Glutamatergic neuron (in vitro differentiated cells): ENCODE results near the gene PI4K2A. TPM values are rescaled to one million over a fixed set of nuclear protein-coding genes. Genes with fewer than 3 reads are reported as not detected.

Experiments used
- DNase-seq: peaks from one replicate; pipeline ENCODE4 v3.0.0; 2022
- H3K27ac Mint-ChIP-seq: one replicate; pipeline ENCODE4 v1.8.0; 2020; ENCODE audit warnings: mild to moderate bottlenecking, mixed read lengths, inconsistent platforms; ENCODE audit not compliant: unreplicated experiment
- H3K27me3 Mint-ChIP-seq: one replicate; pipeline ENCODE4 v1.8.0; 2020; ENCODE audit warnings: mild to moderate bottlenecking, moderate library complexity, mixed read lengths, inconsistent platforms; ENCODE audit not compliant: unreplicated experiment
- H3K36me3 Mint-ChIP-seq: one replicate; pipeline ENCODE4 v1.8.0; 2020; ENCODE audit warnings: mild to moderate bottlenecking, mixed read lengths, inconsistent platforms; ENCODE audit not compliant: unreplicated experiment
- H3K4me1 Mint-ChIP-seq: one replicate; pipeline ENCODE4 v1.8.0; 2020; ENCODE audit warnings: mild to moderate bottlenecking, low read depth, mixed read lengths, inconsistent platforms; ENCODE audit not compliant: unreplicated experiment
- H3K4me3 Mint-ChIP-seq: one replicate; pipeline ENCODE4 v1.8.0; 2020; ENCODE audit warnings: mild to moderate bottlenecking, mixed read lengths, inconsistent platforms; ENCODE audit not compliant: unreplicated experiment
- H3K9me3 Mint-ChIP-seq: one replicate; pipeline ENCODE4 v1.8.0; 2020; ENCODE audit warnings: mild to moderate bottlenecking, moderate library complexity, mixed read lengths, inconsistent platforms; ENCODE audit not compliant: unreplicated experiment
- total RNA-seq: library from RNA; stranded (reverse); fragmentation: NEBNext Ultra II Directional; extraction: Animal tissue kit (Norgen Biotek cat#: 25700); gene quantifications from one replicate; pipeline ENCODE4 v1.2.1, GENCODE V29; 2021; ENCODE audit not compliant: unreplicated experiment
- TF ChIP-seq, protein P1 (sequence below): fragments of 200-600 bp; sonication (generic); IDR thresholded peaks from one replicate; pipeline ENCODE4 v1.5.0; 2021; ENCODE audit not compliant: partially characterized antibody, unreplicated experiment

PI4K2A gene
- total RNA-seq, 1 donor from 2014 or later, result 17.9 TPM

DNA sequence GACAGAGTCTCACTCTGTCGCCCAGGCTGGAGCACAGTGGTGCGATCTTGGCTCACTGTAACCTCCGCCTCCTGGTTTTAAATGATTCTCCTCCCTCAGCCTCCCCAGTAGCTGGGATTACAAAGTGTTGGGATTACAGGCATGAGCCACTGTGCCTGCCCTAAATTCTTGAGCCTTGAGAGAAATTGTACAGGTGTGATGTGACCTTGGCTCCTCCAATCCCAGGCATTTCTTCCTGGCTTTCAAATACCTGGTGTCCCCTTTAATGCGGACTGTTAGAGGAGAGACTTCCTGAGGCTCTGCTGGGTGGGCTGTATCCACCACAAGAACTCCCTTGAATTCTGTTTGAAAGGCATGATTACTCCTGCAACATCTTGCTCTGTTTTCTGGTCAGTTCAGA, 22.2 kb upstream of the PI4K2A start:
- no peaks in the 10 kb centered on the region for H3K36me3 Mint-ChIP-seq
- no peaks in the 10 kb centered on the region for H3K27me3 Mint-ChIP-seq
- TF ChIP-seq, protein P1, sequence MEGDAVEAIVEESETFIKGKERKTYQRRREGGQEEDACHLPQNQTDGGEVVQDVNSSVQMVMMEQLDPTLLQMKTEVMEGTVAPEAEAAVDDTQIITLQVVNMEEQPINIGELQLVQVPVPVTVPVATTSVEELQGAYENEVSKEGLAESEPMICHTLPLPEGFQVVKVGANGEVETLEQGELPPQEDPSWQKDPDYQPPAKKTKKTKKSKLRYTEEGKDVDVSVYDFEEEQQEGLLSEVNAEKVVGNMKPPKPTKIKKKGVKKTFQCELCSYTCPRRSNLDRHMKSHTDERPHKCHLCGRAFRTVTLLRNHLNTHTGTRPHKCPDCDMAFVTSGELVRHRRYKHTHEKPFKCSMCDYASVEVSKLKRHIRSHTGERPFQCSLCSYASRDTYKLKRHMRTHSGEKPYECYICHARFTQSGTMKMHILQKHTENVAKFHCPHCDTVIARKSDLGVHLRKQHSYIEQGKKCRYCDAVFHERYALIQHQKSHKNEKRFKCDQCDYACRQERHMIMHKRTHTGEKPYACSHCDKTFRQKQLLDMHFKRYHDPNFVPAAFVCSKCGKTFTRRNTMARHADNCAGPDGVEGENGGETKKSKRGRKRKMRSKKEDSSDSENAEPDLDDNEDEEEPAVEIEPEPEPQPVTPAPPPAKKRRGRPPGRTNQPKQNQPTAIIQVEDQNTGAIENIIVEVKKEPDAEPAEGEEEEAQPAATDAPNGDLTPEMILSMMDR, result no peak
- DNase-seq, result no peak
- H3K4me1 Mint-ChIP-seq, result no peaks in the 10 kb centered on the region
- H3K4me3 Mint-ChIP-seq, result no peak overlapping the region
- peaks cover 2% of the 10 kb centered on the region for H3K9me3 Mint-ChIP-seq
- no peak overlapping the region for H3K27ac Mint-ChIP-seq

DNA sequence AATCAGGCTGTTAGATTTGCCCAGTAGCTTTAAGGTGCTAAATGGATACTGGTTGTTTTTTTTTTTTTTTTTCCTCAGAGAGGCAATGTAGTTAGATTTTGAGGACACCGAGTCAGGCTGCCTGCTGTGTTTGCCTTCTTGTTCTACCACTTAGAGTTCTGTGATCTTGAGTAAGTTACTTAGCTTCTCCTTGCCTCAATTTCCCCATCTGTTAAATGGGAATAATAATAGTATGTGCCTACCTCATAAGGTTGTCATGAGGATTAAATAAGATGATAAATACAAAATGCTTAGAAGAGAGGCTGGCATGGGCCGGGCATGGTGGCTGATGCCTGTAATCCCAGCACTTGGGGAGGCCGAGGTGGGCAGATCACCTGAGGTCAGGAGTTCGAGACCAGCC, 21.7 kb upstream of the PI4K2A start:
- DNase-seq, result no peak

DNA sequence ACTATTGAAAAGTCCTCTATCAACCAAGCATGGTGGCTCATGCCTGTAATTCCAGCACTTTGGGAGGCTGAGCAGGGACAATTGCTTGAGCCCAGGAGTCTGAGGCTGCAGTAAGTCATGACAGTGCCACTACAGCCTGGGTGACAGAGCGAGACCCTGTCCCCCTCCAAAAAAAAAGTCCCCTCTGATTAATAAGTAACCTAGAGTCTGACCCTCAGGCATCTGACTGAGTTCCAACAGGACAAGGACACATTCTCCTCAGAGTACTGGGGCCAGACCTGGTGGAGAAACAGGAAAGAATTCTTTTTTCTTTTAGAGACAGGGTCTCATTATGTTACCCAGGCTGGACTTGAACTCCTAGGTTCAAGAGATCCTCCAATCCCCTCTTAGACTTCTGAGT, 17.2 kb upstream of the PI4K2A start:
- Mint-ChIP-seq H3K9me3 (peaks cover 2% of the 10 kb centered on the region), H3K27me3 (no peaks in the 10 kb centered on the region)
- DNase-seq, result no peak

More for the DNA sequence above, 21.7 kb upstream of the PI4K2A start:
- Mint-ChIP-seq H3K9me3 (peaks cover 2% of the 10 kb centered on the region), H3K4me1 (no peaks in the 10 kb centered on the region), H3K36me3 (no peaks in the 10 kb centered on the region), H3K4me3 (no peak overlapping the region), H3K27ac (no peak overlapping the region), H3K27me3 (no peaks in the 10 kb centered on the region)
- TF ChIP-seq, protein P1, result no peak

DNA sequence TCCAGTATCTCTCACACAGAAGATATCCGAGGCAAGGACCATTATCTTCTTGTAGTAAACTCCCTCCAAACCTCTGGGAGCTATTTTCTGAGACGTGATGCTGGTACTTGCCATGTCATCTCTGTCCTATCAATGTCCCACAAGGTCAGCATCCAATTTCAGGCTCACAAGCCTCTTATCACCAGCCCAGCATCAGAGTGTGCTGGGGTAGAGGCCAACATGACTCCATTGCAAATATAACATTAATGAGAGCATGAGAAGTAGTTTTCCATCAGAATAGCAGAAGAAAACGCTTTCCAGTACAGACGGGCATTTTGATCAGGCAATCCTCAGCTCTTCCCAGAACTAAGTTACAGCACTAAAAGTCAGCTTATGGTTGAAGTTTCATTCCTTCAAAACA, 12.7 kb upstream of the PI4K2A start:
- H3K36me3 Mint-ChIP-seq, result no peaks in the 10 kb centered on the region

More for the DNA sequence above, 17.2 kb upstream of the PI4K2A start:
- Mint-ChIP-seq H3K4me1 (no peaks in the 10 kb centered on the region), H3K4me3 (no peak overlapping the region), H3K27ac (no peak overlapping the region), H3K36me3 (no peaks in the 10 kb centered on the region)
- TF ChIP-seq, protein P1, result no peak

DNA sequence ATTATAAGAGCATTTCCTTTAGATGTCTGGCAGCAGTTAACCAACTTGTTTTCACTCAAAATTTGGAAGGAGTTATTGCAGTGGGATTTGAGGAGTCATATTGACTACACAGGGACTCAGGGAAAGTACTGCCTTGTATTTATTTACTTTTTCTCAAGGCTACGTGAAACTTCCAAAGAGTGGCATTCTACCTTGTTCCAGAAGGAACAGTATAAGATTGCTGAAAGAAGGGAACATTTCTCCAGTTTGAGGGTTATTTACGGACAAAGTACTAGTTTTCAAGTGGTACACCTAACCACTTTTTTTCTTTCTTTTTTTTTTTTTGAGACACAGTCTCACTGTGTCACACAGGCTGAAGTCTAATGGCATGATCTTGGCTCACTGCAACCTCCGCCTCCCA, 12.2 kb upstream of the PI4K2A start:
- TF ChIP-seq, protein P1, result no peak
- Mint-ChIP-seq H3K36me3 (no peaks in the 10 kb centered on the region), H3K9me3 (peaks cover under 1% of the 10 kb centered on the region), H3K27ac (no peak overlapping the region), H3K4me3 (no peak overlapping the region), H3K27me3 (peaks cover 7% of the 10 kb centered on the region), H3K4me1 (no peaks in the 10 kb centered on the region)
- DNase-seq, result no peak

More for the DNA sequence above, 12.7 kb upstream of the PI4K2A start:
- TF ChIP-seq, protein P1, result no peak
- no peak for DNase-seq
- no peak overlapping the region for H3K27ac Mint-ChIP-seq
- peaks cover 4% of the 10 kb centered on the region for H3K27me3 Mint-ChIP-seq
- no peaks in the 10 kb centered on the region for H3K9me3 Mint-ChIP-seq
- no peak overlapping the region for H3K4me3 Mint-ChIP-seq
- H3K4me1 Mint-ChIP-seq, result no peaks in the 10 kb centered on the region
